M059J (cell line): ENCODE data around the gene LRRC36. TPM values are rescaled to one million over a fixed set of nuclear protein-coding genes. Genes with fewer than 3 reads are reported as not detected.

Experiments
- DNase-seq: peaks from one replicate; pipeline ENCODE4 v3.0.0-alpha.2; 2012; ENCODE audit warnings: low read depth
- total RNA-seq: library from RNA; depleted of rRNA; stranded (reverse); fragments of >200 nt; shearing (Covaris generic); gene quantifications from 2 replicates; pipeline ENCODE4 v1.2.3, GENCODE V29; 2014

LRRC36 gene
- total RNA-seq, 1 experiment from 2014 or later, result 0.99 TPM

DNA sequence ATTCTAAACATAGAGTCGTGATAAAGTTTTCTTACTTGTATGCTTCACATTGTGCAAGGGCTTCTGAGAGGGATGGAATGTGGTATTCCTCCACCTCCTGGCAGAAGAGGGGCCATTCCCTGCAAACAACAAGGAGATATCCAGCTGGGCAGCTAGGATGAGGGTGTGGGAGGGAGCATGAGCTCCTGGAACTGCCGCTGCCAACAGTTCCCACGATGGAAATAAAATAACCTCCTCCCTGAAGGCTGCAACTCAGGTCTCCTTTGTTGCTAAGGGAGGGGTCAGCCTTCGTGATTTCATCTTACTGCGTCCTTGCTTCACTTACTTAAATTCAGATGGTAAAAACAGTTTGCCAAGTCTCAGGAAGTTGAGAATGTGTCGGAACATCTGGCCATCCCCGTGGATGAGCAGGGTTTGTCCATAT, 31.7 kb upstream of the LRRC36 start:
- no peak for DNase-seq

DNA sequence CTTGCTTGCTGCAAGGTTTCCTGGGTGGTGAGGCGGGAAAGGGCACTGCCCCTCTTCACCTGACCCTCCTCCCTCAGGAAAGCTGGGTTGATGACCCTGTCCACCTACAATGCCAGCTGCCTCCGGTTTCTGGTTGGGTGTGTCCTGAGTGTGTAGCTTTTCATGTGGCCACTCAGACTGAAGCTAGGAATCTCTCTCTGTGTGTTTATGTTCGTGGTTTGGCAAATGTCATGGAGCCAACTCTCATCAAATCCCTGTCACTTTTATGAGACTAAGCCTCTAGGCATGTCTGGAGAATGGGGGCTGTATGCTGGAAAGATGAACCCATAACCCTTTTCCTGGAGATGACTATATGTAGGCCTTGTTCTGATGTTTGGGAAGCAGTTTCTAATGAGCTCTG, 30.2 kb upstream of the LRRC36 start:
- DNase-seq, result peak; percentile 92

DNA sequence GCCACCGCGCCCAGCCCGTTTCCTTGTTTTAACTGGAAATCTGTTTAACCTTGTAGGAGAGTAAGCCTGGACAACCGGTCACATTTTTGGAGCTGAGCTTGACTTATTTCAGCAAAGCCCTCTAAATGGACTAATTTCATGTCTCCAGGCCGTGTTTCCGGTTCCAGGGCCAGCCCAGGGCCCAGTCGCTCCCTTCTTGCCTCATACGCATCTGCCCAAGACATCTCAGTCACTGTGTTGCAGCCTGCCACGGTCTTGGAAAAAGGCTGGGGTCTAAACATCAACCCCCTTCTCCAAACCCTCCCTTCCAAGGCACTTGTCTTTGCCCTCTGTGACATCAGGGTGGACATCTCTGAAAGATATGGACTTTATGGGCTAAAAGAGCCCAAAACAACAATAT, 28.3 kb upstream of the LRRC36 start:
- no peak for DNase-seq

DNA sequence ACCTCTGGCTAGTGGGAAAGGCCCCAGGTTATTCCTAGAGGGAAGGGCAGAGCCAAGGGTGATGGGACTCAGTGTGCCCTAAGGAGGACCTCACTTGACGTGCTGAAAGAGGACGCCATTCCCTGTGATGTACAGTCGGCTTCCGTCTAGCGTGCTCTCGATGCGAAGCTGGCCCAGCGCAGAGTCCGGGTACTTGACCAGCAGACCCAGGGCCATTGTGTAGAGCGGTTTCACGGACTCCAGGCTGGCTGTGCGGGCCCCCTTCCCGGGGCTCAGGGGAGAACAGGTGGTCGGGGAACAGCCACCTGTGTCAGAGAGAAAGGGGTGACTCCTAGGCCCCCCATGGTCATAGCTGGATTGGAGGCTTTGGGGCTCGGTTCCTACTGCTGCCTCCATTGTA, 27.3 kb upstream of the LRRC36 start:
- DNase-seq, result no peak

DNA sequence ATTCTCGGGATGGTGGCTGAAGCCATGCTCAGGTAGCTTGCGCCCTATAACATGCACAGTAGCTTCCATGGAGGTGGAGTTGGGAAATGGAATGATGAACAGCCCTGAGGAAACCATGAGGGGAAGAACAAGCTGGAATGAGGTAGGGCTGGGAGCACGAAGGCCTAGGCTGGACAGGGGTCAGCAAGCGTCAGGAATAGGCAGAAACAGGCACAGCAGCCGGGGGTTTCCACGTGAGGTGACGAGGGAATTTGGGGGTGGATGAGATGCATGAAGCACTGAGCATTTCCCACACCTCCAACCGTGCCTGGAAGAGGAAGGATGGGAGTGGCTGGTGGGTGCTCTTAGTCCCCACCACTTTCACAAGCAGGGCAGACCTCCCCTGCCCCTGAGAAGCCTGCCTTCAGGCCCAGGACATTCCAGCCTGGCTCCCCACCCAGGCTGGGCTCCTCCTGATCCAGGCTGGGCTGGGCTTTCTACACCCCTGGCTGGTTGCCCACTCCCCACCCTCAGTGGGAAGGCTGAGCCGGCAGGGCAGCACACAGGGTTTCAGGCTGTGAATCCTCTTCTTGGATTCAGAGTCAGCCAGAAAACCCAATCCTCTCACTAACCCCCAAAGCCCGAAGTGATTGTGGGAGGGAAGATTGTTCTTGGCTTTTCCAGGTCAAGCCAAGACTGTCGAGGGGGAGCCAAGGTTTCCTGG, 25.4 kb upstream of the LRRC36 start:
- DNase-seq, result no peak

DNA sequence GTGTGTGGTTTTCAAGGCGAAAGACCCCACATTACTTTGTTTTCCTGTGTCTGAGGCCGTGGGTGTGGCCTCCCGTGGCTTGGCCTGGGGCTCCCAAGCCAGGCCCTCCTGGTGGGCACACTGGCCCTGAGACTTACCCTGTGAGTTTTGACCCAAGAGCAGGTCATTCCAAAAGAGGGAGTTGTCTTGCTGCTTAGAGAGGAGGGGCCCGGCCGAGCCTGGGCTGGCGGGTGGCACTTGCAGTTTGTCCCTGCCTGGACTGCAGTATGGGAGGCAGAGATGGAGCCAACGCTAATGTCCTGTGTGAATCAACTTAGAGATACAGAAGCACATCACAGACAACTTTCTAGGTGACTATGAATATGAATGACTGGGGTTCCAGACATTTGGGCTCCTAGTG, 24.5 kb upstream of the LRRC36 start:
- no peak for DNase-seq

DNA sequence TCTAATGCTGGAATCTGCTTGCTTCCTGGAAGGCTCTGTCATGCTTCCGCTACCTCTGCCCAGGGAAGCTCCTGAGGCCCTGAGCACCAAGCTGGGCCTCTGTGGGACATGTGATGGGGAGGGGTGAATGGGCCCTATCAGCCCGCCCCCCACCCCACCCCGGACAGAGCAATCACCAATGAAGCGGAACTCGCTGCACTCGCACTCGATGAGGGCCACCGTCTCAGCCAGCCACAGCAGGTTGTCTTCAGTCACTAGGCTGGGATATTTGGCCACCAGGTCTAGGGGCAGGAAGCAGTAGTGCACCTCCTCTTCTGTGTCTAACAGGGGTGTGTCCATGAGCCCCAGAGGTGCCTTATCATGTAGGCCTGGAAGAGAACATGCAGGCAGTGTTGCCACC, 23.6 kb upstream of the LRRC36 start:
- DNase-seq, result no peak

DNA sequence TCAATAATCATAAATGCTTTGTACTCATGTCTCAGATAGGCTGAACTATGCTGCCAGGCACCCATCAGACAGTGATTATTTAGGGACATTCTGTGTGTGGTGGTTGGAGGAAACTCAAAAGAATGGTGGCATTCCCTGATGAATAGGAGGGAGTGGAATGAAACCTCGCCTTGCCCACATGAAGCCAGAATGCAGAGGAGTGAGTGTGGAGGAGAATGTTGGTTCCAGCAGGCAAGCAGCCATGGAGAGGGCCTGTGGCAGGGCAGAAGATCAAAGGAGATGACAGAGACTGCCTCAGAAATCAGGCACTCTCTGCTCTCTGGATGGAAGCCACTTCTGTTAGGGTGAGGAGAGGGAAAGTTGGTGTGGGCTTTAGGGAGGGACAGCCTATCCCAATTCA, 22.6 kb upstream of the LRRC36 start:
- DNase-seq, result peak; percentile 24

DNA sequence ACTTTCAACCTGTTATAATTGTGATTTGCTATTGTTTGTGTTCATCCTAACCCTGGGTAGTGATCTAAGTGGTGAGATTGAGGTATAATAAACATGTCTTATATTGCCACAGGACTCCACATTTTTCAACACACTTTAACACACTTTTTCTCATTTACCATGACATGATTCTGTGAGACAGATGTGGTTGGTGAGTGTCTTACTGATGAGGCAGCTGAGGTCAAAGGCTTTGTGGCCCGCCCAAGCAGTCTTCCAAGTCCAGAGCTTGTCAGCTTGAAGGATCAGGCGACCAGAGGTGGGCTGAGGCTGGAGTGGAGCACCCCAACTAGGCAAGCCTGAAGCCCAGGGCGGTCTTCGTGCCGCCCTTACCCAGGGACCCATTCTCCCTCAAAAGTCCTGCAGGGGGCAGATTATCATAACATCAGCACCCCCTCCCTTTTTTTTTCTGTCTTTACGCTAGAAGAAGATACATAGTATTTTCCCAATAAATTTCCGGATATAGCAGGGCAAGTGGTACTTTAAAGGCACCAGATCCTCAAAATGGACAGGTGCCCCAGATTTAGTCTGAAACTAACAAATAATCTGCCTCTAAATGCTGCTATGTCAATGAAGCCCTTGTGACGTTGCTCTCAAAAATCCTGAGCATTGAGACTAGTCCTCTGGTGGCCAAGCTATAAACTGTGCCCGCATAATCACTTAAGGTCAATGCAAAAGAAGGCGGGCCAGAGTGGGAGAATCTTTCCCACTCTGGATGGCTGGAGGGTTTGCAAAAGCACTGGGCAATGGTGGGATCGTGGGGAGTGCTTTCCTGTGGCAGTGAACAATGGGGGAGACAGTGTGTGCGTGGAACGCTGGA, 21.2 kb upstream of the LRRC36 start:
- no peak for DNase-seq

DNA sequence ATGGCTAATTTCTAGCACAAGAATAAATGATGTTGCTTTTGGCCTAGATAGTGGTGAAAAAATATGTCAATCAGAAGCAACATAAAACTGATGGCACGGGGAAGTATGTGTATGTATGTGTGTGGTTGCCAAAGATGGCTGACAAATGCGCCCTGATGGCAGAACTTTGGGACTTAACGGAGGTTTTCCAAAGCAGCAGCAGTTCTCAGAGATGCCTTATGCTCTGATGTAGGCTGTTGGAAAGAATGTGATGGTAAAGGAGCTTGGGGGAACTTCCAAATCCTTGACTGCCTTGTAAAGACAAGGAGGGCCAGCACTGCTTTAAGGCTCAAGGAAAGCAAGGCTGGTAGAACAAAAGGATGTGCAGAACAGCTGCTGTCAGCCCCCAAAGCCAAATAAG, 16.1 kb upstream of the LRRC36 start:
- no peak for DNase-seq

DNA sequence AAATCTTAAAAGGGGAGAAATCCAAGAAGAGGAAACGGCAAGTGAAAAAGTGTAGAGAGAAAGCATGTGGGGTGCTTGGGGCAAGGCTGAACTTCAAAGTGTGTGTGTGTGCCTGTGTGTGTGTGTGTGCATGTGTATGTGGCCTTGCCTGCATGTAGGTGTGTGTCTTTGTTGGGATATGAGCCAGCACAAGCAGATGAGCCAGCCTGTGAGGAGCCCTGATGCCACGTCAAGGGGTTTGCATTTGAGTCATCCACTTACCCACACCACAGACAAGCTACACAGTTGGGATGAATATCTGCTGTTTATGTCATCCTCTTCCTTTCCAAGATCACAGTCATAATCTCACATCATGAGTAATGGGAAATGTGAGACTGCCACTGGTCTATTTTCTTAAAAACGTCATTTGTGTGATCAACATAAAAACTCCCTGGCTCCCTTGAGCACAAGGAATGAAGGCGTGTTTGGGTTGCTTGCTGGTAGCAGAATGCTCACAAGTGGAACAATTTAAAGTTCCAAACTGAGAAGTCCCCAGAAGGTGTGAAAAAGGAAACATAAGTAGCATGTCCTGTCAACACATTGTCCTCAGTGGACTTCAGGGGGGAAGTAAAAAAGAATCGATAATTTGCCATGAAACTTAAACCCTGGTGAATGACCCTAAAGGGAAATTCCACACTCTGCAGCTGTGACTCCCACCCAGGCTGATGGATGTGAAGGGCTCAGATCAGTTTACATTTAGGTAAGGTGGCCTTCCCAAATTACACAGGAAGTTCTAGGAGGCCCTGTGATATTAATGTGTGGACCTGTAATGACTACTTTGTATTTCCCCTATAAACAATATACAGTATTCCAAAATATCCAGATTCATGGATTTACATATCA, 14.8 kb upstream of the LRRC36 start:
- DNase-seq, result peak; percentile 100

DNA sequence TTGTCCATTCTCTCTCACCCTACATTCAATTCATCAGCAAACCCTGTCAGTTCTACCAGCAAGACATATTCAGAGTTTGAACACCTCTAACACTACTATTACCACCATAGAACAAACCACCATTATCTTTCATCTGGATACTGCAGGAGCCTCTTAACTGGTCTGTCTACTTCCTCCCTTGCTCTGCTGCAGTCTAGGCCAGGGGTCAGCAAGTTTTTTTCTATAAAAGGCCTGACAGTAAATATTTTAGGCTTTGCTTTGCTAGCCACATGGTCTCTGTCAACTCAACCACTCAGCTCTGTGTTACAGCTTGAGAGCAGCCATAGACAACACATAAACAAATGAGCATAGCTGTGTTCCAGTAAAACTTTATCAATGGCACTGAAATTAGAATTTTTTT, 13.9 kb upstream of the LRRC36 start:
- peak; percentile 53 for DNase-seq

DNA sequence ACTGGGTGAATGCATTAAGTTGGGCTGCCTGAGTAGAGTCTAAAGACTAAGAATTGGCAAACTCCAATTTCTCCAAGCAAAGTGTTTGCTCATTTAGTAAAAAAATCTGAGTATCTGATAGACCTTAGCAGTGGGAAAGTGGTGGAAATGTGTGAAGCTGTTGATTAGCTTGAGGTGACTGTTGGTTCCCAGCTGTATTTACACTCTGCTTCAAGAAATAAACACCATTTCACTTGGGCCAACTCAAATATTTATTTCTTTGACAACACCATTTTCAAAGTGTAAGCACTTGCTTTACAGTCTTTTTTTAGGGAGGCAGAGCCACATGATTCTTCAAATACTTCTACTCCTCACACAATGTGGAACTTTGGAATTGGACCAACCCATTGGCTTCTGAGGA, 8.8 kb upstream of the LRRC36 start:
- DNase-seq, result no peak

DNA sequence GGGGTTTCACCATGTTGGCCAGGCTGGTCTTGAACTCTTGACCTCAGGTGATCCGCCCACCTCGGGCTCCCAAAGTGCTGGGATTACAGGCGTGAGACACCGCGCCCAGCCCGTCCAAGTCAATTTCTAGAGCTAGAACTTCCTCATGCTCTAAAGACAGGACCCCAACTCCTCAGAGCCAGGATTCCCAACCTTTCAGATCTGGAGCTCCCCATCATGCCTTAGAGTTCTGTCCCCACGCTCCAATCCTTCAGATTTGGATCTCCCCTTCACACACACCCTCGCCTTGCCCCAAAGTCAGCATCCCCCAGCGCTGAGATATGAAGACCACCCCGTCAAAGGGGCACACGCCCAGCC, 522 bp upstream of the LRRC36 start:
- no peak for DNase-seq

DNA sequence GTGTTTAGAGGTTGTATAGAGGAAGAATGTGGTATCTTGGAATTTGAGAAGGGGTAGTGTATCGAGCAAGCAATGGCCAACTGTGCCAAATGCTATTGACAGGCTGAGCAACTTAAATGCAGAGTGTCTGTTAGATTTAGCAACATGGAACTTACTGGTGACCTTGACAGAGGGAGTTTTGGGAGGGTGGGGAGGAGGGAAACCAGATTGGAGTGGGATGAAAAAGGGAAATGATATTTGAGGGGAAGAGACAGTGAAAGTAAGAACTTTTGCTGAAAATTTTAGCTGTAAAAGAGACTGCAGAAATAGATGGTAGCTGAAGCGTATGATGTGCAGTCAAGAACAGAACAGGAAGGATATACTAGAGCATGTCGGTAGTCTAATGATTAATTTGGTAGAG, 1.1 kb downstream of the LRRC36 start:
- no peak for DNase-seq

DNA sequence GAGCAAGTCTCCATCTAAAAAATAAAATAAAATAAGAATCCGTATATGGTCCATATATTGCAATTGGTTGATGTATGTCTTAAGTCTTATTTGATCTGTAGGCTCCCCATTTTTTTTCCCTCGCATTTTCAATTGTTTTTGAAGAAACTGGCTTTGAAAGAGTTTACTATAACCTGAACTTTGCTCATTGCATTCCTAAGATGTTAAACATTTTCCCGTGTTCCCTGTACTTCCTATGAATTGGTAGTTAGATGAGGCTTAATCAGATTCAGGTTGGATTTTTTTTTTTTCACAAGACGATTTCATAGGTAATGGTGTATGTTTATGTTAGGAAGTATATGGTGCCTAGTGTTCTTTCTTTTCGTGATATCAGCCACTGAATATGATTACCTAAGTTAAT, 3.3 kb downstream of the LRRC36 start:
- peak; percentile 50 for DNase-seq

DNA sequence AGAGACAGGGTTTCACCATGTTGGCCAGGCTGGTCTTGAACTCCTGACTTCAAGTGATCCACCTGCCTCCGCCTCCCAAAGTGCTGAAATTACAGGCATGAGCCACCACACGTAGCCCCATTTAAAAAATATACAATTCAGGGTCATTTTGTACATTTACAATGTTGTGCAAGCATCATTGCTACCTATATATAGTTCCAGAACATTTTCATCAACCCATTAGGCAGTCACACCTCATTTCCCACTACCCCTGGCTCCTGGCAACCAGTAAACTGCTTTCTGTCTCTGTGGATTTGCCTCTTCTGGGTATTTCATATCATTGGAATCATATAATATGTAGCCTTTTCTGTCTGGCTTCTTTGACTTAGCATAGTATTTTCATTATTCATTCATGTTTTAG, 6.7 kb downstream of the LRRC36 start:
- no peak for DNase-seq

DNA sequence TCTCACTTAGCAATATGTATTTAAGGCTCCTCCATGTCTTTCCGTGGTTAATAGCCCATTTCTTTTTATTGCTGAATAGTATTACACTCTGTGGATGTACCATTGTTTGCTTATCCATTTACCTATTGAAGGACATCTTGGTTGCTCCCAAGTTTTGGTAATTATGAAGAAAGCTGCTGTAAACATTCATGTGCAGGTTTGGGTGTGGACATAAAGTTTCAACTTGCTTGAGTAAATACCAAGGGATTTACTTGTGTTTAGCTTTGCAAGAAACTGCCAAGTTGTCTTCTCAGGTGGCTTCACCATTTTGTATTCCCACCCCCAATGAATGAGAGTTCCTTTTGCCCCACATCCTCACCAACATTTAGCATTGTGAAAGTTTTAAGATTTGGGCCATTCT, 9.5 kb downstream of the LRRC36 start:
- no peak for DNase-seq

DNA sequence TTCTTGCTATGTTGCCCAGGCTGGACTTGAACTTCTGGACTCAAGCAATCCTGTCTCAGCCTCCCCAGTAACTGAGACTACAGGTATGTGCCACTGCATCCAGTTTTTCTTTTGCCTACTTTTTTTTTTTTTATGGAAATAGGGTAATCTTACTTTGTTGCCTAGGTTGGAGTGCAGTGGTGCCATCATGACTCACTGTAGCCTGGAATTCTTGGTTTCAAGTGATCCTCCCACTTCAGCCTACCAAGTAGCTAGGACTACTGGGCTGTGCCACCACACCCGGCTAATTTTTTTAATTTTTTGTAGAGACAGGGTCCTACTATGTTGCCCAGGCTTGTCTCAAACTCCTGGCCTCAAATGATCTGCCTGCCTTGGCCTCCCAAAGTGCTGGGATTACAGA, 10.0 kb downstream of the LRRC36 start:
- DNase-seq, result peak; percentile 55

DNA sequence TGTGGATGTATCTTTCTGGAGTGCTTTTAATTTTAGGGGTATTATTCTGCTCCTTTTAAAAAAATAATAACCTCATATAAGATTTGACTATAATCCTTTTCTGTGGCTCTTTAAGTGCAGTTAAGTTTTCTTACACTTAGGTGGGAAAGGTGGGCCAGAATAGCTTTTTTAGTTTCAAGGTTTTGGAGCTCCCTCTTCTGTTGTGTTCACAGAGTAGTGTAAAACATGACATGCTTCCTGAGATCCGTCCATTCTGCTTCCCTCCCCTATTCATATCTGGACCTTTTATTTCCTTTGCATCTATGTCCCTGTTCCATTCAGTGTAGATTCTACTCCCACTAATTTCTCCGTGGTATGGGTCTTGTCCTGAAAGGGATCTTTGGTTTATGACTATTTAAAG, 12.8 kb downstream of the LRRC36 start:
- DNase-seq, result peak; percentile 39

DNA sequence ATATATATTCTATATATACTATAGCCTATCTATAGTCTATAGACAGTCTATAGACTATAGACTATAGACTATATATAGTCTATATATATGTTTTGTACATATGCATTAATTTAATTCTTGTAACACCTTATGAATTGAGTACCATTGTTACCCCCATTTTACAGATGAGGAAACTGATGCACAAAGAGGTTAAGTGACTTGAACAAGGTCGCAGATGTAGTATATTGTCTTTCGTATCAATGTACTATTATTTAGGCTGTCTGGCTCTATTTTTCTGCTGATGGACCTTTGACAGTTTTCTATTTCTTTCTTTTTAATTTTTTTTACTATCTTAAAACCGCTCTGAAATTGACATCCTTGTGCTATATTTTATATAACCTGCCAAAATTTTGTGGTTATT, 14.6 kb downstream of the LRRC36 start:
- no peak for DNase-seq

DNA sequence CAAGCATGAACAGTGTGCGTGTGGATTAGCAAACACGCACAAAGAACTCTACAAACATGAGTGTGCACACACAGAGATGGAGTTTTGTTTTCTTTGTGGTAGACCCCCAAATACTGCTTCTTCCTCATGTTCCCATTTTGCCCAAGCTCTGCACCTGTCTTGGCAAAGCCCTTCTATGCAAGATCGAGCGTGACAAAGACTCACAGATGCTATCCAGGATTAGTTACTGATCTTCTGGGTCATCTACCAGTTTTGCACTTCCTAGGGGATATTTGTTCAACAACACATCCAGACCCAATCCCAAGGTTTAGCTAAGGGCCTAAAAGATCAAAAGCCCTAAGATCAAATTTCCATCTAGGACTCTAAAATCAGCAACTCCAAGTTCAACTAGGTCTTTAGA, 16.0 kb downstream of the LRRC36 start:
- no peak for DNase-seq

DNA sequence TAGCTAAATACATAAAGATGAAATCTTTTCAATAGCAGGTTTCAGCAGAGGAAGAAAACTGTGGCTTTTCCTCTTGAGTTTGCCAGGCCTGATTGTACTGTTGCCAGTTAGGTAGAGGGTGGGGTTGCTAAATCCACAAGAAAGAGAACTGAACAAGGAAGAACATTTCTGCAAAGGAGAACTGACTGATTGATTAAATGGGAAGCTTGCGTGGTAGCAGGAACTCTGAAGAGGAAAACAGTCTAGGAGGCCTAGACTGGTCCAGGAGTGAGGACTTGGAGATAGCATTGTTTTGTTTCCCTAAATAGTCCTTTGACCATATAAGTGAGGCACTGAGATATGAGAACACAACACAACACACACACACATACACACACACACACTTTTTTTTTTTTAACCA, 18.8 kb downstream of the LRRC36 start:
- no peak for DNase-seq
